GM10847 (cell line): ENCODE results near the gene ZNF683.

Experiments
- POLR2A ChIP-seq: IDR thresholded peaks from 2 replicates; pipeline ENCODE4 v1.6.1; 2011; ENCODE audit not compliant: insufficient read length; ENCODE audit errors: extremely low read depth

Gene ZNF683

GRCh38 chr1:26367441-26367840 is 5.1 kb downstream of the ZNF683 start:
- no peak for TF ChIP-seq POLR2A

- TF ChIP-seq POLR2A: no peak
Measured at GRCh38 chr1:26364956-26365355, 7.6 kb downstream of the ZNF683 start.

- TF ChIP-seq POLR2A: no peak
Measured at GRCh38 chr1:26363549-26364448, 8.8 kb downstream of the ZNF683 start.

- TF ChIP-seq POLR2A: no peak
Measured at GRCh38 chr1:26362331-26362730, 10.2 kb downstream of the ZNF683 start.

GRCh38 chr1:26361605-26362122 is 10.9 kb downstream of the ZNF683 start:
- no peak for TF ChIP-seq POLR2A

- TF ChIP-seq POLR2A: no peak
Measured at GRCh38 chr1:26360807-26361604, 11.5 kb downstream of the ZNF683 start.

GRCh38 chr1:26359981-26360806 is 12.4 kb downstream of the ZNF683 start:
- no peak for TF ChIP-seq POLR2A

- no peak for TF ChIP-seq POLR2A
Measured at GRCh38 chr1:26358411-26359384, 13.9 kb downstream of the ZNF683 start.

- no peak for TF ChIP-seq POLR2A
Measured at GRCh38 chr1:26357121-26357602, 15.4 kb downstream of the ZNF683 start.

GRCh38 chr1:26356106-26356505 is 16.4 kb downstream of the ZNF683 start:
- TF ChIP-seq POLR2A: no peak

- TF ChIP-seq POLR2A: no peak
Measured at GRCh38 chr1:26354972-26355371, 17.6 kb downstream of the ZNF683 start.

GRCh38 chr1:26353976-26354820 is 18.4 kb downstream of the ZNF683 start, which contains the start of gene CRYBG2:
CRYBG2 (minus strand) TSS chr1:26354130; CDS start chr1:26346657, 7,473 bp downstream.
- no peak for TF ChIP-seq POLR2A

- no peak for TF ChIP-seq POLR2A
Measured at GRCh38 chr1:26353210-26353859, 19.2 kb downstream of the ZNF683 start.

- no peak for TF ChIP-seq POLR2A
Measured at GRCh38 chr1:26352338-26352679, 20.2 kb downstream of the ZNF683 start.
